D341Med (cell line): Measurements from ENCODE around the gene MLLT1.

Source experiments
- DNase-seq: peaks from one replicate; pipeline ENCODE4 v3.0.0; 2012; ENCODE audit warnings: low spot score

Gene MLLT1

DNA sequence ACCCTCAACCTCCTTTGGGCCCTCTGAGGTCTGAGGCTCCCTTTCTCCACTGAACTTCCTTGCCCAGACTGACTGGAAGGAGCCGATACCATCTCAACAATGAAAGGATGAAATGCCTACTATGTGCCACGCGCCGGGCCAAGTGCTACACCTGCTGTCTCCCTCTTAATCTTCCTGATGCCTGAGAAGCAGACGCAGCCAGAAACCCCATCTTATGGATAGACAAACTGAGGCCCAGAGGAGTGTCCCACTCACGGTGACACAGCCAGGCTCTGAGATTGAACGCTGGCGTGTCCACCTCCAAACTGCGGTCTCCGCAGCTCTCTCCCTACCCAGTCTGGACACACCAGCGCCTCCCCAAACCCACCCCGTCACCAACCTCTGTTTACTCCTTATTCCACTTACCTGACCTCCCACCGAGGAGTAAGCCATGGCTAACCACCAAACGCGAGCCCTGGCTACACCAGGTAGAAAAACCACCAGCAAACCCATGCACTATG is 20.9 kb downstream of the MLLT1 start:
- no peak for DNase-seq

DNA sequence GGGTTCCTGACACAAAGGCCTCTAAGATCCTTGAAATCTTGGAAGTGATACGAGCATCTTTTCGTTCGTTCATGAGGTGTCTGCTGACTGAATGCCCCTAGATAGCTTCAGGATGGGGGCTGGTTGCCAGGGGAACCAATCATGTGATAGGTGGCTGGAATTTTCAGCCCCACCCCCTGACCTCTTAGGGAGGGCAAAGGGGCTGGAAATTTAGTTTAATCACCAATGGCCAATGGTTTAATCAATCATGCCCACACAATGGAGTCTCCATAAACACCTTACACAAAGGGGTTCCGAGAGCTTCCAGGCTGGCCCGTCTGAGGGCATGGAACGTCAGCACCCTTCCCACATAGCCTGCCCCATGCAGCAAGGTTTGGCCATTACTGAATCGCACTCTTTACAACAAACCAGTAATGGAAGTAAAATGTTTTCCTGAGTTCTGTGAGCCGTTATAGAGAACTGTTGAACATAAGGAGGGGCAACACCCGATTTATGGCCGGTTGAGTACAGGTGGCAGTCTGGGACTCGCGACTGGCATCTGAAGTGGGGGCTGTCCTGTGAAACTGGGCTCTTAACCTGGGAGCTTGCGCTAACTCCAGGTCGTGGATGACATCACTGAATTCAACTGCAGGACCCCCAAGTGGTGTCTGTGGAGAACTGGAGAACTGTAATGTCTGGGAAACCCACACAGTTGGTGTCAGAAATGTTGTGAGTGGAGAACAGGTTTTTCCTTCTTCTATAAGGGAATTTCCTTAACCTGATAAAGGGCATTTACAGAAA is 25.6 kb downstream of the MLLT1 start:
- no peak for DNase-seq

DNA sequence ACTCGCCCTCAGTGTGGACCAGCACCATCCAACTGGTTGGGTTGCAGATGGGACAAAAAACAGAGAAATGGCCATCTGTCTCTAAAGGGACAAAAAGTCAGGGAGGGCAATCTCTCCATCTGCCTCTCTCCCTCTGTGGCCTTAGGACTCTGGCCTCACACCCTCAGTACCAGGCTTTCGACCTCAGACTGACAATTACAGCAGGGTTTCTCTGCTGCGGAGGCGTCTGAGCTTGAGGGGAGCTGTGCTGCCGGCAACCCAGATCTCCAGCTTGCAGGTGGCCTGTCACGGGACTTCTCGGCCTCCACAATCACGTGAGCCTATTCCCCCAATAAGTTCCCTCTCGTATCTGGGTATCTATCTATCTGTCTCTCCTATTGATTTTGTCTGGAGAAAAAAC is 27.7 kb downstream of the MLLT1 start:
- no peak for DNase-seq

DNA sequence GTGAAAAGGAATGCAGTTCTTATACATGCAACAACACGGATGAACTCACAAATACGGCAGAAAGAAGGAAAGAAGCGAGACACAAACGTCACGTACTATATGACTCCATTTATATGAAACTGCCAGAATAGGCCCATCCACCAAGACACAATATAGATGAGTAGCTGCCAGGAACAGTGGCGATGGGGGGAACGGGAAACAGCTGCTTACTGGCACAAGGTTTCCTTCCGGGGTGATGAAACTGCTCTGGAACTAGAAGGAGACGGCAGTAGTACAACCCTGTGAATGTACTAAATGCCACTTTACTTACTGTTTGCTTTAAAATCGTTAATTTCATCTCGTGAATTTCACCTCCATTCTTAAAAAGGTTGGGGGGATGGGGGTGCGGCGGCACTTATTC is 28.9 kb downstream of the MLLT1 start:
- DNase-seq = no peak

DNA sequence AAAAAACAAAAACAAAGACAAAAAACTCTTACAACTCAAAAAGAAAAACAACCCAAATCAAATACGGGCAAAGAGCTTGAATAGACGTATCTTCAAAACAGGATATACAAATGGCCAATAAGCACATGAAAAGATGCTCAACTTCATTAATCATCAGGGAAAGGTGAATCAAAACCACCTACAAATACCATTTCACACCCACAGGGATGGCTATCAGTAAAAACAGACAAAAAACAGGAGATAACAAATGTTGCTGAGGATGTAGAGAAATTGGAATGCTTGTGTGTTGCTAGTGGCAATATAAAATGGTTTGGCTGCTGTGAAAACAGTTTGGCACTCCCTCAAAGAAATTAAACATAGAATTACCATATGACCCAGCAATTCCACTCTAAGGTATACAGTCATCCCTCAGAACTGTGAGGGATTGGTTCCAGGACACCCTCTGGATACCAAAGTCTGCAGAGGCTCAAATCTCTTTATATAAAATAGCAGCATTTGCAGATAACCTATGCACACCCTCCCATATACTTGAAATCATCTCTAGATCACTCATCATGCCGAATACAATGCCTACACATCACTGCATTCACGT is 29.7 kb downstream of the MLLT1 start:
- no peak for DNase-seq

GRCh38 chr19:6249296-6249695 is 30.5 kb downstream of the MLLT1 start:
- no peak for DNase-seq

GRCh38 chr19:6248844-6249243 is 30.9 kb downstream of the MLLT1 start:
- DNase-seq = no peak

- DNase-seq = no peak
Measured at GRCh38 chr19:6248341-6248740, 31.4 kb downstream of the MLLT1 start.

GRCh38 chr19:6247007-6247288 is 32.8 kb downstream of the MLLT1 start:
- DNase-seq = no peak

GRCh38 chr19:6246174-6247006 is 33.4 kb downstream of the MLLT1 start:
- DNase-seq = no peak

GRCh38 chr19:6242677-6243076 is 37.1 kb downstream of the MLLT1 start:
- no peak for DNase-seq

DNA sequence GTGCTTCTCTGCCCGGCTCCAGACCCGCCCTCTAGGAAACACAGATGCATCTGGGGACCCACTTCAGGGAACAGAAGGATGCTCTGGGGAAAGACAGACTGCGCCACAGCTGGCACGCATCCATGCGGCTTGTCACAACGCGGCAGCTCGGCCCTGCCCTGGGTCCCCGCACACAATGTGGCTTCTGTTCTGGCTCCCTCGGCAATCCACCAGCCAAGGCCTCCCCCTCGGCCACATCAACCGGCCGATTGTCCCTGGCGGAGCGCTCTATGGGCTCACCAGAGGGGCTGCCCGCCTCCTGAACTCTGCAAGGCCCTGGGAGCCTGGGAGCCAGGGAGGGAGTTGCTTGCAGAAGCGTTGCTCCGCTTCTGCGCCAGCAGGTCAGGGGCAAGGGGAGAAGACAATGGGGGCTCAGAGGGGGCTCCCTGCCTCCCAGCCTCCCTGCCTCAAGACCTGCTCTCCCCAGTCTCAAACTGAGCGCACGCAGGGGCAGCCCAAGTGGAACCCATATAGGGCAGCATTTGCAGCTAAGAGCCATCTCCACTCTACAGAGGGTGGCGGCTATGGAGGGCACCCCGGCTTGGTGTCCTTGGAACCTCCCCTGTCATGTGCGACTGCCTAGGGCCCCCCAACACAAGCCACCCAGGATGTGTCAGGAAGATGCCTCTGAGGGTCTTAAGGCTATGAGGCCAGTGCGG is 37.9 kb downstream of the MLLT1 start:
- DNase-seq = peak; percentile 71

- DNase-seq = no peak
Measured at GRCh38 chr19:6241056-6241455, 38.7 kb downstream of the MLLT1 start.

- no peak for DNase-seq
Measured at GRCh38 chr19:6239871-6240676, 39.7 kb downstream of the MLLT1 start.

DNA sequence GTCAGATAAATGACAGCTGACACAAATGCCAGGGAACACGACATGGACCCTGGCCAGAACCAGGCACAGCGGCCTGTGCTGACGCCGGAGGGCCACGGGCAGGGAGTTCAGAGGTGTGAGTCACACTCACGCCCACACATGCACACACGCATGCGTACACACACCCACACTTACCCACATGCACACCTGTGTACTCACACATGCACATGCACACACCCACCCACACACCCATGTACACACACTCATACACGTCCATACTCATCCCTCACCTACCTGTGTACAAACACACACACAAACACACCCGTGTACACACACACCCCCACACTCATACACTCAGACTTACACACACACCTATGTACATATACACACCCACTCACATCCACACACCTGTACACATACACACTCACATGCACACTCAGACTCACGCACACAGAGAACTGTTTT is 40.4 kb downstream of the MLLT1 start:
- DNase-seq = no peak

DNA sequence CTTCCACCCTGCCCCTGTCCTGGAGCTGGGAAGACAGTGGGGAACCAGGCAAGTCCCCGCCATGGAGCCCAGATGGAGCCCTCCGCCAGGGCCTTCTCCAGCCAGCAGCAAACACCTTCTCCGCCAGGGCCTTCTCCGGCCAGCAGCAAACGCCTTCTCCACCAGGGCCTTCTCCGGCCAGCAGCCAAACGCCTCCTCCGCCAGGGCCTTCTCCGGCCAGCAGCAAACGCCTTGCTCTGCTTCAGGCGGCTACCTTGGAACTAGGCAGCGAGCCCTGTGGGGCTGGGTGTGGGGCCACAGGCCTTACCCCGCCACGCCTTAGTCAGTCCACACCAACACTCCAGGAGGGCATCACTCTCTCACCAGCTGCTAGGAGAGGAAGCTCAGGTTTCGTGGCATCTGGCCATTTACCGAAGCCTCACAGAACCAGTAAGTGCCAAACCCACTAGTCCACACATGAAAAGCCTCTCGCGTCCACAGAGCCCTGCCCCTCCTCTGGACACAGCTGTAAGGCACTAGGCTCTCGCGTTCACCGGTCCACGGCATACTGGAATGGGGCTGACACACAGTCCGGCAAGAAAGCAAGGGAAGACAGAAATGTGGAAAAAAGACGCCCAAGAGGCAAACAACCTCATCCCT is 41.0 kb downstream of the MLLT1 start:
- DNase-seq = no peak

DNA sequence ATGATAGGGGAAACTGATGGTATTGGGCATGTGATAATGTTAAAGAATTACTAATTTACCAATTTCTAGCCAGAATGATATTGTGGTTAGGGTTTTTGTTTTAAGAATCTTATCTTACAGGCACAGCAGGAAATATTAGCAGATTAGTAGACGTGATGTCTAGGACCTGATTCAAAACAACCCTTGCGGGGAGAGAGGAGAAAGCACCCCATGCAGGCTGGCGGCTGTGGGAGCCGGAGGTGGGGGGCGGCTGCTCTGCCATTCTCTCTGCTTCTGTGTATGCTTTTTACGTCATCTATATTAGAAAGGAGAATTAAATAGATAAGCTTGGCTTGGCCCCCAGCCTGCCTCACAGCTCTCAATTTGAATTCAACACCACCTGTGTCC is 41.5 kb downstream of the MLLT1 start:
- no peak for DNase-seq

GRCh38 chr19:6236310-6237291 is 43.2 kb downstream of the MLLT1 start:
- DNase-seq = no peak

GRCh38 chr19:6235031-6235951 is 44.5 kb downstream of the MLLT1 start:
- no peak for DNase-seq
